K562 (cell line): ENCODE measurements around the gene CCND3. TPM values are rescaled to one million over a fixed set of nuclear protein-coding genes. Genes with fewer than 3 reads are reported as not detected.

ENCODE experiments used
- ATF7 ChIP-seq: fragments of 450-650 bp; IDR thresholded peaks from 2 replicates; pipeline ENCODE4 v1.7.1; 2014; ENCODE audit warnings: mild to moderate bottlenecking, moderate library complexity
- FIP1L1 ChIP-seq: fragments of 200-400 bp; formaldehyde crosslinking; IDR thresholded peaks from 2 replicates; pipeline ENCODE4 v1.6.1; 2018; ENCODE audit warnings: mild to moderate bottlenecking, low read depth, low read length; ENCODE audit not compliant: poor library complexity, severe bottlenecking
- NR1H2 ChIP-seq: sonication (generic); formaldehyde crosslinking; IDR thresholded peaks from 2 replicates; pipeline ENCODE4 v1.4.0; 2020; ENCODE audit warnings: mild to moderate bottlenecking, missing genetic modification reagents
- POLR2H ChIP-seq: IDR thresholded peaks from 2 replicates; pipeline ENCODE4 v1.6.1; 2016; ENCODE audit warnings: missing genetic modification characterization, low read depth, mild to moderate bottlenecking, control low read depth, missing compliant biosample characterization, moderate library complexity
- TGIF2 ChIP-seq: sonication (generic); formaldehyde crosslinking; IDR thresholded peaks from 2 replicates; pipeline ENCODE4 v1.8.1; 2022; ENCODE audit warnings: mild to moderate bottlenecking, missing genetic modification reagents, moderate library complexity
- YY1 ChIP-seq, 3 experiments: IDR thresholded peaks; 2 replicates each; pipeline ENCODE4 v1.6.1; 2011; ENCODE audit warnings: low read length in 2 of 3, mild to moderate bottlenecking in 2 of 3, moderate library complexity in 2 of 3, borderline replicate concordance in 1 of 3, control low read depth in 1 of 3, low read depth in 1 of 3; ENCODE audit not compliant: insufficient read depth in 3 of 3, insufficient replicate concordance in 2 of 3, control insufficient read depth in 1 of 3, insufficient read length in 1 of 3; ENCODE audit errors: extremely low read depth in 1 of 3
- ZC3H8 ChIP-seq: fragments of 450-650 bp; IDR thresholded peaks from 2 replicates; pipeline ENCODE4 v1.6.1; 2017
- ZNF197 ChIP-seq: fragments of 200-800 bp; sonication (Bioruptor generic); IDR thresholded peaks from 2 replicates; pipeline ENCODE4 v1.6.1; 2016; ENCODE audit warnings: low read depth, missing genetic modification characterization, missing compliant biosample characterization
- ZNF830 ChIP-seq: fragments of 250-450 bp; sonication (Bioruptor Pico); IDR thresholded peaks from 2 replicates; pipeline ENCODE4 v1.5.0; 2021; ENCODE audit warnings: mild to moderate bottlenecking
- polyA plus RNA-seq, 8 experiments: library from polyadenylated mRNA; depleted of rRNA in 4 of 8; stranded (reverse) in 5 of 8; unstranded in 3 of 8; fragments of >200 nt; fragmentation: Nextera tagmentation in 2 of 8; fragmentation: Illumina TruSeq in 1 of 8; extraction: Ambion mirVana in 2 of 8; extraction: Trizol in 1 of 8; gene quantifications; 2 replicates each; pipeline versions ENCODE4 v1.2.1 to v1.2.3, GENCODE V29; 2011 to 2014; ENCODE audit warnings: inconsistent platforms in 1 of 8, missing spikeins in 1 of 8
- total RNA-seq, 7 experiments: library from RNA; depleted of rRNA in 6 of 7; stranded (reverse); fragments of >200 nt in 6 of 7; fragmentation: Illumina TruSeq in 2 of 7; extraction: Trizol in 2 of 7; gene quantifications; 2 replicates each; pipeline versions ENCODE4 v1.2.1 to v1.2.3, GENCODE V29; 2011 to 2021; ENCODE audit warnings: low replicate concordance in 1 of 7
- TF ChIP-seq, protein P1 (sequence below): sonication (generic); formaldehyde crosslinking; IDR thresholded peaks from 2 replicates; pipeline ENCODE4 v1.8.0; 2022; ENCODE audit warnings: missing genetic modification reagents, mild to moderate bottlenecking, borderline replicate concordance
- TF ChIP-seq, protein P2 (sequence below): sonication (generic); formaldehyde crosslinking; IDR thresholded peaks from 2 replicates; pipeline ENCODE4 v1.8.0; 2023; ENCODE audit warnings: mild to moderate bottlenecking, missing genetic modification reagents
- TF ChIP-seq, protein P3 (sequence below): fragments of 450-650 bp; IDR thresholded peaks from 2 replicates; pipeline ENCODE4 v1.7.1; 2018; ENCODE audit warnings: mild to moderate bottlenecking, low read depth; ENCODE audit not compliant: partially characterized antibody
- TF ChIP-seq, protein P4 (sequence below), 2 experiments: fragments of 250-450 bp in 1 of 2; fragments of 450-650 bp in 1 of 2; sonication (Bioruptor Pico) in 1 of 2; IDR thresholded peaks; 2 replicates each; pipeline versions ENCODE4 v1.6.1 to v1.8.0; 2016 to 2021; ENCODE audit warnings: mild to moderate bottlenecking in 2 of 2, moderate library complexity in 2 of 2, missing compliant biosample characterization in 1 of 2, missing genetic modification characterization in 1 of 2
- TF ChIP-seq, protein P5 (sequence below): sonication (generic); formaldehyde crosslinking; IDR thresholded peaks from 2 replicates; pipeline ENCODE4 v1.5.0; 2020; ENCODE audit warnings: missing genetic modification reagents

Gene CCND3
- total and polyA plus RNA-seq, 9 of the 15 experiments (the other 6 are each of a cell fraction or from before 2014, with no cell fraction given): 21.5 to 204 (median 97.4) TPM

DNA sequence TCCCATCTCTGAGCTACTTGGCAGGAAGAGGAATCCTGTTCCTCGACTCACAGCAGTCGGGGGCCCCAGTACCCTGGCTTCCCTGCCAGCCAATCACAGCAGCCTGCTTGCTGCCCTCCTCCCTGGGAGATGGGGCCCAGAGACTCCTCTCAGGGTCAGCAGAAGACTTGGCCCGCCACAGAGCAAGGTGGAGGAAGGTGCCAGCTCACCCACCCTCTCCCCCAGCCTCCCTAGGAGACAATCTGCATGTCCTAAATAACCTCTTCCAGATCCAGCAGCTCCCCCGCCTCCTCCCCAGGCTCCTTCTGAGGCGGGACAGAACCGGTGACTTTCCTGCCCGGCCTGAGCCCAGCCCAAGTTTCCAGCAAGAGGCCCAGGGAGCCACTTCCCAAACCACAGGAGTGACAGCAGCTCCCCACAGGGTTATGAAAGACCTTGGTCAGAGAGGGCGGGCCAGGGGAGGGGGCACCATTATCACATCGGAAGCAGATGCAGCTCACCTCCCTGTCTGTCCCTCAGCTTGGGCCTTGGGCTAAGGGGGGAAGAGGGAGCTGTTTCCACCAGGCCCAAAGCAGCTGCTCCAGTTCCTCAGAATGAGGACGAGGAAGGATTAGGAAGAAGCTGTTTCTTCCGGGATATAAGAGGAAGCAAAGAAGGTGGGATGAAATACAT, 2.3 kb downstream of the CCND3 start (continued):
- TF ChIP-seq, protein P1, sequence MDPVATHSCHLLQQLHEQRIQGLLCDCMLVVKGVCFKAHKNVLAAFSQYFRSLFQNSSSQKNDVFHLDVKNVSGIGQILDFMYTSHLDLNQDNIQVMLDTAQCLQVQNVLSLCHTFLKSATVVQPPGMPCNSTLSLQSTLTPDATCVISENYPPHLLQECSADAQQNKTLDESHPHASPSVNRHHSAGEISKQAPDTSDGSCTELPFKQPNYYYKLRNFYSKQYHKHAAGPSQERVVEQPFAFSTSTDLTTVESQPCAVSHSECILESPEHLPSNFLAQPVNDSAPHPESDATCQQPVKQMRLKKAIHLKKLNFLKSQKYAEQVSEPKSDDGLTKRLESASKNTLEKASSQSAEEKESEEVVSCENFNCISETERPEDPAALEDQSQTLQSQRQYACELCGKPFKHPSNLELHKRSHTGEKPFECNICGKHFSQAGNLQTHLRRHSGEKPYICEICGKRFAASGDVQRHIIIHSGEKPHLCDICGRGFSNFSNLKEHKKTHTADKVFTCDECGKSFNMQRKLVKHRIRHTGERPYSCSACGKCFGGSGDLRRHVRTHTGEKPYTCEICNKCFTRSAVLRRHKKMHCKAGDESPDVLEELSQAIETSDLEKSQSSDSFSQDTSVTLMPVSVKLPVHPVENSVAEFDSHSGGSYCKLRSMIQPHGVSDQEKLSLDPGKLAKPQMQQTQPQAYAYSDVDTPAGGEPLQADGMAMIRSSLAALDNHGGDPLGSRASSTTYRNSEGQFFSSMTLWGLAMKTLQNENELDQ: no peak
- TF ChIP-seq POLR2H (tag): peak; percentile 35
- no peak for TF ChIP-seq NR1H2 (CRISPR knock-in tag)
- TF ChIP-seq, protein P2, sequence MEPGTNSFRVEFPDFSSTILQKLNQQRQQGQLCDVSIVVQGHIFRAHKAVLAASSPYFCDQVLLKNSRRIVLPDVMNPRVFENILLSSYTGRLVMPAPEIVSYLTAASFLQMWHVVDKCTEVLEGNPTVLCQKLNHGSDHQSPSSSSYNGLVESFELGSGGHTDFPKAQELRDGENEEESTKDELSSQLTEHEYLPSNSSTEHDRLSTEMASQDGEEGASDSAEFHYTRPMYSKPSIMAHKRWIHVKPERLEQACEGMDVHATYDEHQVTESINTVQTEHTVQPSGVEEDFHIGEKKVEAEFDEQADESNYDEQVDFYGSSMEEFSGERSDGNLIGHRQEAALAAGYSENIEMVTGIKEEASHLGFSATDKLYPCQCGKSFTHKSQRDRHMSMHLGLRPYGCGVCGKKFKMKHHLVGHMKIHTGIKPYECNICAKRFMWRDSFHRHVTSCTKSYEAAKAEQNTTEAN (CRISPR knock-in tag): no peak
- TF ChIP-seq, protein P3, sequence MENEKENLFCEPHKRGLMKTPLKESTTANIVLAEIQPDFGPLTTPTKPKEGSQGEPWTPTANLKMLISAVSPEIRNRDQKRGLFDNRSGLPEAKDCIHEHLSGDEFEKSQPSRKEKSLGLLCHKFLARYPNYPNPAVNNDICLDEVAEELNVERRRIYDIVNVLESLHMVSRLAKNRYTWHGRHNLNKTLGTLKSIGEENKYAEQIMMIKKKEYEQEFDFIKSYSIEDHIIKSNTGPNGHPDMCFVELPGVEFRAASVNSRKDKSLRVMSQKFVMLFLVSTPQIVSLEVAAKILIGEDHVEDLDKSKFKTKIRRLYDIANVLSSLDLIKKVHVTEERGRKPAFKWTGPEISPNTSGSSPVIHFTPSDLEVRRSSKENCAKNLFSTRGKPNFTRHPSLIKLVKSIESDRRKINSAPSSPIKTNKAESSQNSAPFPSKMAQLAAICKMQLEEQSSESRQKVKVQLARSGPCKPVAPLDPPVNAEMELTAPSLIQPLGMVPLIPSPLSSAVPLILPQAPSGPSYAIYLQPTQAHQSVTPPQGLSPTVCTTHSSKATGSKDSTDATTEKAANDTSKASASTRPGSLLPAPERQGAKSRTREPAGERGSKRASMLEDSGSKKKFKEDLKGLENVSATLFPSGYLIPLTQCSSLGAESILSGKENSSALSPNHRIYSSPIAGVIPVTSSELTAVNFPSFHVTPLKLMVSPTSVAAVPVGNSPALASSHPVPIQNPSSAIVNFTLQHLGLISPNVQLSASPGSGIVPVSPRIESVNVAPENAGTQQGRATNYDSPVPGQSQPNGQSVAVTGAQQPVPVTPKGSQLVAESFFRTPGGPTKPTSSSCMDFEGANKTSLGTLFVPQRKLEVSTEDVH: peak; percentile 38
- 0 out of 2 replicates have a peak, but pooled peaks have one; percentile 18 for TF ChIP-seq ZNF197 (CRISPR knock-in tag)
- TF ChIP-seq TGIF2 (CRISPR knock-in tag): no peak
- TF ChIP-seq ZC3H8: no peak
- TF ChIP-seq, protein P4, sequence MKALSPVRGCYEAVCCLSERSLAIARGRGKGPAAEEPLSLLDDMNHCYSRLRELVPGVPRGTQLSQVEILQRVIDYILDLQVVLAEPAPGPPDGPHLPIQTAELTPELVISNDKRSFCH (CRISPR knock-in tag; IDR thresholded peaks at IDR 0.05): no peak
- TF ChIP-seq, protein P4 (tag; IDR thresholded peaks at IDR 0.05): no peak
- no peak for TF ChIP-seq FIP1L1
- peak; percentile 49; the same call in 1 of the 2 replicates for TF ChIP-seq ATF7
- TF ChIP-seq YY1 (IDR thresholded peaks at IDR 0.05; ENCODE audit: borderline replicate concordance in 1 of 3, control insufficient read depth in 1 of 3, extremely low read depth in 1 of 3, insufficient read depth in 3 of 3, insufficient read length in 1 of 3, insufficient replicate concordance in 2 of 3, low read depth in 1 of 3, low read length in 2 of 3): peak in 2 of 3 experiments; percentile 19 to 40
- TF ChIP-seq, protein P5, sequence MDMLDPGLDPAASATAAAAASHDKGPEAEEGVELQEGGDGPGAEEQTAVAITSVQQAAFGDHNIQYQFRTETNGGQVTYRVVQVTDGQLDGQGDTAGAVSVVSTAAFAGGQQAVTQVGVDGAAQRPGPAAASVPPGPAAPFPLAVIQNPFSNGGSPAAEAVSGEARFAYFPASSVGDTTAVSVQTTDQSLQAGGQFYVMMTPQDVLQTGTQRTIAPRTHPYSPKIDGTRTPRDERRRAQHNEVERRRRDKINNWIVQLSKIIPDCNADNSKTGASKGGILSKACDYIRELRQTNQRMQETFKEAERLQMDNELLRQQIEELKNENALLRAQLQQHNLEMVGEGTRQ (CRISPR knock-in tag): no peak
- TF ChIP-seq ZNF830 (CRISPR knock-in tag): no peak
